C1 segment of cervical spinal cord (tissue), 14 donors: Measurements from ENCODE around the gene ZNRD2.
"Not testable (repeated sequence)": the region's sequence is repeated elsewhere in the genome, so short reads cannot be mapped to it uniquely, and the experiment has no call there.

Experiments
- DNase-seq, 14 donors: peaks; one replicate each; lab custom pipeline; 2025; lab: John Stamatoyannopoulos, UW

Gene ZNRD2

GRCh38 chr11:65569973-65570918 lies at the start of gene ZNRD2:
ZNRD2 (plus strand) TSS chr11:65570477; CDS start chr11:65570492, 15 bp downstream.
- DNase-seq: peak; percentile 94 to 100 (median 98)

GRCh38 chr11:65521777-65522521 lies 48.3 kb upstream of the ZNRD2 start:
- not testable (repeated sequence) for DNase-seq

- DNase-seq: peak in 2 of 14 donors; percentile 11 to 16
These were observed 47.3 kb upstream of the ZNRD2 start for GRCh38 chr11:65522718-65523630.

- not testable (repeated sequence) for DNase-seq
These were observed 46.7 kb upstream of the ZNRD2 start for GRCh38 chr11:65523631-65523968.

- peak in 3 of 14 donors; percentile 20 to 54 (median 37) for DNase-seq
These were observed 46.1 kb upstream of the ZNRD2 start for GRCh38 chr11:65524014-65524740.

- peak in 13 of 14 donors; percentile 27 to 86 (median 69) for DNase-seq
These were observed 45.3 kb upstream of the ZNRD2 start, which contains the start of gene SCYL1 for GRCh38 chr11:65524741-65525545. SCYL1 (plus strand) TSS chr11:65525083; CDS start chr11:65525154, 71 bp downstream.

GRCh38 chr11:65525546-65526480 lies 44.5 kb upstream of the ZNRD2 start:
- no peak for DNase-seq

GRCh38 chr11:65526744-65527143 lies 43.5 kb upstream of the ZNRD2 start:
- no peak for DNase-seq

GRCh38 chr11:65528819-65529350 lies 41.4 kb upstream of the ZNRD2 start:
- DNase-seq: no peak

GRCh38 chr11:65529475-65530156 lies 40.7 kb upstream of the ZNRD2 start:
- DNase-seq: no peak

GRCh38 chr11:65530157-65530496 lies 40.1 kb upstream of the ZNRD2 start:
- DNase-seq: no peak

- DNase-seq: no peak
These were observed 37.8 kb upstream of the ZNRD2 start for GRCh38 chr11:65532388-65533064.

- no peak for DNase-seq
These were observed 35.2 kb upstream of the ZNRD2 start for GRCh38 chr11:65535102-65535501.

- DNase-seq: no peak
These were observed 33.6 kb upstream of the ZNRD2 start for GRCh38 chr11:65536412-65537295.

GRCh38 chr11:65537296-65537597 lies 33.0 kb upstream of the ZNRD2 start:
- DNase-seq: no peak

- DNase-seq: no peak
These were observed 32.6 kb upstream of the ZNRD2 start for GRCh38 chr11:65537620-65538231.
